H1 (cell line): ENCODE data around the gene PARP4.
"Not testable (repeated sequence)": the region's sequence is repeated elsewhere in the genome, so short reads cannot be mapped to it uniquely, and the experiment has no call there.

Experiments used
- BACH1 ChIP-seq: IDR thresholded peaks from 2 replicates; pipeline ENCODE4 v1.6.1; 2012; ENCODE audit warnings: low read length, improper control_type of control experiment
- CEBPB ChIP-seq: IDR thresholded peaks from 2 replicates; pipeline ENCODE4 v1.6.1; 2012; ENCODE audit warnings: low read depth, low read length
- CHD2 ChIP-seq: IDR thresholded peaks from 2 replicates; pipeline ENCODE4 v1.6.1; 2012; ENCODE audit warnings: low read length, improper control_type of control experiment
- EGR1 ChIP-seq: IDR thresholded peaks from 2 replicates; pipeline ENCODE4 v1.6.1; 2011; ENCODE audit warnings: low read depth, low read length, borderline replicate concordance
- POLR2A ChIP-seq, 2 experiments: IDR thresholded peaks; 1 replicate in 1 of 2; 2 replicates in 1 of 2; pipeline ENCODE4 v1.6.1; 2011; ENCODE audit warnings: low read depth in 2 of 2, low read length in 2 of 2, mild to moderate bottlenecking in 2 of 2; ENCODE audit errors: control extremely low read depth in 1 of 2
- SIN3A ChIP-seq, 2 experiments: IDR thresholded peaks in 1 of 2; conservative IDR thresholded peaks in 1 of 2; 2 replicates each; pipeline ENCODE4 v1.6.1; 2011 to 2012; ENCODE audit warnings: low read length in 2 of 2, improper control_type of control experiment in 1 of 2, low read depth in 1 of 2, mild to moderate bottlenecking in 1 of 2
- SRF ChIP-seq: IDR thresholded peaks from 2 replicates; pipeline ENCODE4 v1.6.1; 2011; ENCODE audit warnings: mild to moderate bottlenecking, low read depth, low read length, moderate library complexity
- TAF1 ChIP-seq: IDR thresholded peaks from 2 replicates; pipeline ENCODE4 v1.6.1; 2011; ENCODE audit warnings: mild to moderate bottlenecking, low read depth, low read length
- TF ChIP-seq, protein P1 (sequence below), 3 experiments: IDR thresholded peaks; 1 replicate in 2 of 3; 2 replicates in 1 of 3; pipeline versions ENCODE4 v1.5.1 to v1.6.1; 2011; ENCODE audit warnings: low read length in 3 of 3, mild to moderate bottlenecking in 3 of 3, inconsistent platforms in 2 of 3, low read depth in 1 of 3, moderate library complexity in 1 of 3; ENCODE audit not compliant: insufficient read depth in 1 of 3; ENCODE audit errors: control extremely low read depth in 1 of 3
- TF ChIP-seq, protein P2 (sequence below): IDR thresholded peaks from 2 replicates; pipeline ENCODE4 v1.6.1; 2011; ENCODE audit warnings: low read length, improper control_type of control experiment
- TF ChIP-seq, protein P3 (sequence below): IDR thresholded peaks from 2 replicates; pipeline ENCODE4 v1.6.1; 2012; ENCODE audit warnings: inconsistent platforms
- TF ChIP-seq, protein P4 (sequence below): IDR thresholded peaks from 2 replicates; pipeline ENCODE4 v1.6.1; 2011; ENCODE audit warnings: low read depth, mild to moderate bottlenecking, low read length; ENCODE audit not compliant: insufficient read depth

DNA sequence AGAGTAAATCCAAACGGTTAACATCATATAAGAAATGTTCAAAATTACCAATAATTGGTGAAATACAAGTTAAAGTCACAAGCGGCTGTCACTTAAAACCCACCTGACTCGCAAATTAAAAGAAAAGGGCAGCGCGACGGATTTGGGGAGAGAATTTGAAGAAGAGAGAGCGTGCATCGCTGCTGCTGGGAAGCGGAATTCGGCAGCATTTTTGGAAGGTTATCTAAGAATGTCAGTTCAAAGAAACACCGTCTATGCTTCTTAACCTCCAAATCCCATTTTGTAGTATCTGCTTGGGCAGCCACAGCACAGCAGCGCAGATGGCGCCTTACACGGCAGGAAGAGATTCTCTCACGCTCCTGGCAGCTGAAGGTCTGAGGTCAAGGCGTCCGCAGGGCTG is 128.5 kb downstream of the PARP4 start:
- TF ChIP-seq, protein P1, sequence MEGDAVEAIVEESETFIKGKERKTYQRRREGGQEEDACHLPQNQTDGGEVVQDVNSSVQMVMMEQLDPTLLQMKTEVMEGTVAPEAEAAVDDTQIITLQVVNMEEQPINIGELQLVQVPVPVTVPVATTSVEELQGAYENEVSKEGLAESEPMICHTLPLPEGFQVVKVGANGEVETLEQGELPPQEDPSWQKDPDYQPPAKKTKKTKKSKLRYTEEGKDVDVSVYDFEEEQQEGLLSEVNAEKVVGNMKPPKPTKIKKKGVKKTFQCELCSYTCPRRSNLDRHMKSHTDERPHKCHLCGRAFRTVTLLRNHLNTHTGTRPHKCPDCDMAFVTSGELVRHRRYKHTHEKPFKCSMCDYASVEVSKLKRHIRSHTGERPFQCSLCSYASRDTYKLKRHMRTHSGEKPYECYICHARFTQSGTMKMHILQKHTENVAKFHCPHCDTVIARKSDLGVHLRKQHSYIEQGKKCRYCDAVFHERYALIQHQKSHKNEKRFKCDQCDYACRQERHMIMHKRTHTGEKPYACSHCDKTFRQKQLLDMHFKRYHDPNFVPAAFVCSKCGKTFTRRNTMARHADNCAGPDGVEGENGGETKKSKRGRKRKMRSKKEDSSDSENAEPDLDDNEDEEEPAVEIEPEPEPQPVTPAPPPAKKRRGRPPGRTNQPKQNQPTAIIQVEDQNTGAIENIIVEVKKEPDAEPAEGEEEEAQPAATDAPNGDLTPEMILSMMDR (IDR thresholded peaks at IDR 0.05; ENCODE audit: control extremely low read depth in 1 of 3, insufficient read depth in 1 of 3, low read depth in 1 of 3, low read length in 3 of 3): not testable (repeated sequence)
- TF ChIP-seq POLR2A (IDR thresholded peaks at IDR 0.05; ENCODE audit: control extremely low read depth in 1 of 2, low read depth in 2 of 2, low read length in 2 of 2); CEBPB; SRF; BACH1; EGR1; SIN3A (conservative IDR thresholded peaks at IDR 0.05 in 1 of 2, IDR thresholded peaks at IDR 0.05 in 1 of 2; ENCODE audit: low read depth in 1 of 2, low read length in 2 of 2); TAF1; CHD2: not testable (repeated sequence)
- TF ChIP-seq, protein P2, sequence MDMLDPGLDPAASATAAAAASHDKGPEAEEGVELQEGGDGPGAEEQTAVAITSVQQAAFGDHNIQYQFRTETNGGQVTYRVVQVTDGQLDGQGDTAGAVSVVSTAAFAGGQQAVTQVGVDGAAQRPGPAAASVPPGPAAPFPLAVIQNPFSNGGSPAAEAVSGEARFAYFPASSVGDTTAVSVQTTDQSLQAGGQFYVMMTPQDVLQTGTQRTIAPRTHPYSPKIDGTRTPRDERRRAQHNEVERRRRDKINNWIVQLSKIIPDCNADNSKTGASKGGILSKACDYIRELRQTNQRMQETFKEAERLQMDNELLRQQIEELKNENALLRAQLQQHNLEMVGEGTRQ: not testable (repeated sequence)
- TF ChIP-seq, protein P3, sequence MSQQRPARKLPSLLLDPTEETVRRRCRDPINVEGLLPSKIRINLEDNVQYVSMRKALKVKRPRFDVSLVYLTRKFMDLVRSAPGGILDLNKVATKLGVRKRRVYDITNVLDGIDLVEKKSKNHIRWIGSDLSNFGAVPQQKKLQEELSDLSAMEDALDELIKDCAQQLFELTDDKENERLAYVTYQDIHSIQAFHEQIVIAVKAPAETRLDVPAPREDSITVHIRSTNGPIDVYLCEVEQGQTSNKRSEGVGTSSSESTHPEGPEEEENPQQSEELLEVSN: not testable (repeated sequence)
- TF ChIP-seq, protein P4, sequence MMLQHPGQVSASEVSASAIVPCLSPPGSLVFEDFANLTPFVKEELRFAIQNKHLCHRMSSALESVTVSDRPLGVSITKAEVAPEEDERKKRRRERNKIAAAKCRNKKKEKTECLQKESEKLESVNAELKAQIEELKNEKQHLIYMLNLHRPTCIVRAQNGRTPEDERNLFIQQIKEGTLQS: not testable (repeated sequence)
